Activated CD4-positive, alpha-beta T cell treated with anti-CD3 and anti-CD28 coated beads, Interleukin-2, Interleukin-4, amounts not matched to agents 100 ng/mL and 50 ng/mL, durations not matched to agents 16 hours and 8 hours (primary cell): ENCODE results near the gene AGBL5.
A peak's percentile ranks its signal among the peaks of the same experiment; 100 is the strongest.
"Not testable (repeated sequence)": the region's sequence is repeated elsewhere in the genome, so short reads cannot be mapped to it uniquely, and the experiment has no call there.

ENCODE experiments used
- DNase-seq: peaks from one replicate; pipeline ENCODE4 v3.0.0-alpha.2; 2020; ENCODE audit warnings: low spot score

AGBL5 gene

GRCh38 chr2:27053321-27053720 lies 1.9 kb downstream of the AGBL5 start:
- DNase-seq = no peak

- no peak for DNase-seq
Observed at GRCh38 chr2:27053776-27054175, 2.3 kb downstream of the AGBL5 start.

DNA sequence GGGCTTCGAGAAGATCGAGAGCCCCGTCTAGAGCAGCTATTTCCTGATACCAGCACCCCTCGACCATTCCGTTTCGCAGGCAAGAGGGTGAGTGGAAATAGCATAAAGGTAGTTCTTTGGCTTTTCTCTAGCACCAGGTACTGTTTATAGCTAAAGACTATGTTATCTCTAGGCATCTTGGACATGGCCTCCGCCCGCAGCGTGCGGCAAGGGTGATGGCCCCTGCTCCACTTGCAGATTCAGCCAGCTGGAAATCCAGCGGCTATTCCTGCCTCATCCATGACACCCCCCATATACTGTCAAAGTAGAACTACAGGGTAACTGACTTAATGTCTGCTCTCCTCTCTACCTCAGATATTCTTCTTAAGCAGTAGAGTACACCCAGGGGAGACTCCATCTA lies 3.3 kb downstream of the AGBL5 start:
- DNase-seq = no peak

- DNase-seq = no peak
Observed at GRCh38 chr2:27057184-27057583, 5.7 kb downstream of the AGBL5 start.

DNA sequence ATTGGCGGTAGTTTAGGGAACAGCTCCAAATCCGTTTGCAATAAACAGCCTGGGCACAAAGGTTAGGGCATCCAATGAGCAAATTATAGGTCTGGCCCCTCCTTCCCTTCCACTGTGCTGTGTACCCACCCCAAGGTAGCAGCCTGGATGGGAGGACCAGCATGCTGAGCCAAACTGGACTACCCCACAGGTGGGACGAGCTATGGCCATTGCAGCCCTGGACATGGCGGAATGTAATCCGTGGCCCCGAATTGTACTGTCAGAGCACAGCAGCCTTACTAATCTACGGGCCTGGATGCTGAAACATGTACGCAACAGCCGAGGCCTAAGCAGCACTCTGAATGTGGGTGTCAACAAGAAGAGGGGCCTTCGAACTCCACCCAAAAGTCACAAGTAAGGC lies 6.7 kb downstream of the AGBL5 start:
- DNase-seq = no peak

DNA sequence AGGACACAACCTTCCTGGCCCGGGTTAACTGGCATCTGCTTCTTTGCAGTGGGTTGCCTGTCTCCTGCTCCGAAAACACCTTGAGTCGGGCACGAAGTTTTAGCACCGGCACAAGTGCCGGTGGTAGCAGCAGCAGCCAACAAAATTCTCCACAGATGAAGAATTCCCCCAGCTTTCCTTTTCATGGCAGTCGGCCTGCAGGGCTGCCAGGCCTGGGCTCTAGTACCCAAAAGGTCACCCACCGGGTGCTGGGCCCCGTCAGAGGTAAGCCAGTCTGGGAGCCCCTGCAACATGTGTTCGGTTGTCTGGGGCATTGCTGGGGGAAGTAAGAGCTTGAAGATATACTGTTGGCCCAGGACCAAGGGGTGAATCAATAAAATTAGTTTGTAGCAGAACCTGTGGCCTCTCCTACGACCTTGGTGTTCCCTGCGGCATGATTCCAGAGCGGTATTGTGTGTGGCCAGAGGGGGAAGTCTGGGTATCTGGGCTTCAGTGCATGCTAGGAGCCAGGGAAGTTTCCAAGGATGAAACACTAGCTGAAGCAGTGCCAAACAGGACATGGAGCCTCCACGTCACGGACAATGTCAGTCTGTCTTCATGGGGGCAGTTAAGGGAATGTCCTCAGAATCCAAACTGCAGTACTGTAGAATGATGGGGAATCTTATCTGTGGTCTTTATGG lies 7.8 kb downstream of the AGBL5 start:
- DNase-seq = no peak

DNA sequence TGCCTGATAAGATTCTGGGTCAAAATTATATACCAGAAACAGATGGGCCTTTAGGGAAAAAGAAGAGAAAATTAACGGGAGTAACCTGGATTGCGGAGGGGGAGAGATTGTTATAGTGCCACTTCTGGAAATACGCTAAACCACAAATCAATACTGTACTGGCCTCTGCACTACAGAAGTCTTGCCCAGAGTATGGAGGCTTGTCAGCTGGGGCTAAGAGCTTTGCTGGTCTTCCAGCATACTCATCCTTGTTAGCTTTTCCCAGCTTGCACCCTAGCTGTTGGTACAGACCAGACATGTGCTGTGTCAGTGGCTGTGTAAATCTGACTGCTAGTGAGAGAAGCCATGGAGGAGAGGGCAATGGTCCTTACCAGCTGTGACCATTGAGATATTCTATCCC lies 8.9 kb downstream of the AGBL5 start:
- DNase-seq = no peak

- no peak for DNase-seq
Observed at GRCh38 chr2:27065128-27065527, 13.7 kb downstream of the AGBL5 start.

GRCh38 chr2:27067385-27067784 lies 15.9 kb downstream of the AGBL5 start:
- DNase-seq = no peak

- DNase-seq = no peak
Observed at GRCh38 chr2:27069436-27069835, 18.0 kb downstream of the AGBL5 start.

DNA sequence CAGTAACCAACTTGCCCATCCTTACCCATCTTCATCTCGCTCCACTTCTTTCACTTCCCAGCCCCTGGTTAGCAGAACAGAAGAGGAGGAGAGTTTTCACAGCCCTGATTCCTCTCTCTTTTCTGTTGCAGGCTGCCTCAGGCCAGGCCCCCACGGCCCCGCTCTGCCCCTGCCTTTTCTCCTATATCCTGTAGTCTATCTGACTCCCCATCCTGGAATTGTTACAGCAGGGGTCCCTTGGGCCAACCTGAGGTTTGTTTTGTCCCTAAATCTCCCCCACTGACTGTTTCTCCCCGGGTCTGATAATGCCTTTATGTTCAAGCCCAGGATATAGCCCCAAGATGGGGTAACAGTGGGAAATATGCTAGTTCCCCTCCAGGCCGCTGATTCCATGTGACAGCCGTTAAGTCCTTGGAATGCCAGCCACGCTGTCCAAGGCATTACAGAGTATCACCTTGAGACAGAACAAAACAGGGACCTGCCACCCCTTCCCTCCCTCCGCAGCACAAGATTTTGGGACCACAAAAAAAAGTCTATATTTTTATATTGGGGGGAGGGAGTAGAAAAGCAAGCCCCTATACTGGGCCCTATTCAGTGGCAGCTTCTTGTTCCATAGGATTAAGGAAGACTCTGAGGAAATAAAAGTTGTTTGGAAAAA lies 18.6 kb downstream of the AGBL5 start:
- DNase-seq = no peak

GRCh38 chr2:27070653-27071276 lies 19.3 kb downstream of the AGBL5 start:
- no peak for DNase-seq

DNA sequence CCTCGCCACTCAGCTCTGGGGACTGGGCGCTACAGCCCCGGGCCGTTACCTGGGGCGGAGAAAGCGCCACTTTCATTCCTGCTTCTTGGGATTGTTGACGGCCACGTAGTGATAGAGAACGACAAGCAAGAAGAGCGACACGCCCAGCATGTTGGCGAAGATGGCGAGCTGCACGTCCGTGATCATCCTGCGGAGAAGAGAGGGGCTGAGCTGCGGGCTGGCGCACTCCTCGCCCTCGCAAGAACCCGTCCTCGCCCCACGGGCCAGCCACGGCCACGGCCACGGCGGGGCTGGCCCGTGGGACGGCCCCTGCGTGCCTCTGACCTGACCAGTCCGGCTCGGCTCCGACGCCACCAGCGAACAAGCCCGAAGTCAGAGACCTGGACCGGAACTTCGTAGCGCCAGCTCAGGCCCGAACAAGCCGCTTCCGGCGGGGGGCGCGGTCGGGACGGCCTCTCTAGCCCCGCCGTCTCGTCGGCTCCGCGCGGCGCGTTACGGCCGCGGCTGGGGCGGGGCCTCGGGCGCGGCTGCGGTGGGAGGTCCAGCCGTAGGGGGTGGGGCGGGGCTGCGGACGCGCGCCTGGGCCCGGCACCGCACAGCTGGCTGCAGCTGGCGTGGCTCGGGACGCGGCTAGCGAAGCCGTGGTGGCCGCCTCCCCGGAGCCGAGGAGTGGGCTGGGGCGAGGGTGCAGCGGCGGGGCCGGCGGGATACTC lies 20.0 kb downstream of the AGBL5 start, which contains the start of gene OST4:
Gene OST4 (minus strand): TSS at position 378 of the 713 bp plus-strand sequence.
- peak; percentile 92 for DNase-seq

DNA sequence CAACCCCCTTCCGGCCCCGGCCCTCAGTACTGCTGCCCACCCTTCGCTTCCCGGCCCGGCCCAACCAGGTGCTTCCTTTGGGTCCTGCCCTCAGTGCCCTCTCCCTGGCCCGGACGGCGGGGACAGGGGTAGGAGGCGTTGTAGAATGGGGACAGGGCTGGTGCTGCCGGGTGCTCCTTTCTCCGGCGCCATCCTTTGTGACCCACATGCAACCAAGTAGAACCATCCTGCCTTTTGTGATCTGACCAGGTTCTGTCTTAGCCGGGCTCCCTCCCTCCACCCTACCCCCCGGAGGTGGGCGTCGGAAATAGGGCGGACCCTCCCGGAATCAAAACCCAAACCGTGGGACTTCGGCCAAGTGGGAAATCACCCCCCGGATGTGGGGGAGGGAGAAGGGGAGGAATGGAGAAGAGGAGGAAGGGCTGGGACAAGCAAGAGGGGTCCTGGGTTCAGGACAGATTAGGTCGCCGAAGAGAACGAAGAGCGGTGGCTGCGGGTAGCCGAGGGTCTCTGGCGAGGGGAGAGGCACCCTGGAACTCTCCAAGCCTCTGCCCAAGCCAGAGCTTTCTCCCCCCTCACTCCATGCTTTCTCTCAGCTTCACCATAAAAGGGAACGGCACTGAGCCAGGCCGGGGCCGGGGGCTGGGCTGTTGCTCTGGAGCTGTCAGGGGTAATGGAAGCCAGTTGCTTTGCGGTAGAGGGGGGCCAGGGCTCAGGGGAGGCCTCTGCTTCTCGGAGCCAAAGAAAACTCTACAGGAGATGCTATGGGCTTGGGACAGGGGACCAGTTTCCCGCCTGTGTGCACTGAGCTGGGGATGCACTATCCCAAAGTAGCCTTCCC lies 20.7 kb downstream of the AGBL5 start:
- DNase-seq = no peak

DNA sequence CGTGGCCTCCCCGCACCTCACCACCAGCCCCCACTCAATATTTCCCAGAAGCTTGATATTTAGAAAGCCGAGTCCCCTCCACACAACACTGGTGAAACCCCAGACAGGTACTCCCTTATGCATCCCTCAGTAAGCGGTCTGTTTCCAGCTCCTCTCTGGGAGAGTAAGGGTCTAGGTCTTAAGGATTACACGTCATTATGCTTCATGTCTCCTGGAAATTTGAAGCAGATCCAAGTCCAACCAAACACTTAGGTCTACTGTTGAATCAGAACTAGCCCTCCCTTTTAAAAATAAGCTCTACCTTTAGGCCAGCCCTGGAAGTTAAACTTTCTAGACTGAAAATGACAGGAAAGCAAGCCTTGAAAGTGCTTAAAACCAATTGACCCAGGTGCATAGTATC lies 21.5 kb downstream of the AGBL5 start:
- DNase-seq = no peak

- DNase-seq = no peak
Observed at GRCh38 chr2:27073782-27074181, 22.3 kb downstream of the AGBL5 start.

DNA sequence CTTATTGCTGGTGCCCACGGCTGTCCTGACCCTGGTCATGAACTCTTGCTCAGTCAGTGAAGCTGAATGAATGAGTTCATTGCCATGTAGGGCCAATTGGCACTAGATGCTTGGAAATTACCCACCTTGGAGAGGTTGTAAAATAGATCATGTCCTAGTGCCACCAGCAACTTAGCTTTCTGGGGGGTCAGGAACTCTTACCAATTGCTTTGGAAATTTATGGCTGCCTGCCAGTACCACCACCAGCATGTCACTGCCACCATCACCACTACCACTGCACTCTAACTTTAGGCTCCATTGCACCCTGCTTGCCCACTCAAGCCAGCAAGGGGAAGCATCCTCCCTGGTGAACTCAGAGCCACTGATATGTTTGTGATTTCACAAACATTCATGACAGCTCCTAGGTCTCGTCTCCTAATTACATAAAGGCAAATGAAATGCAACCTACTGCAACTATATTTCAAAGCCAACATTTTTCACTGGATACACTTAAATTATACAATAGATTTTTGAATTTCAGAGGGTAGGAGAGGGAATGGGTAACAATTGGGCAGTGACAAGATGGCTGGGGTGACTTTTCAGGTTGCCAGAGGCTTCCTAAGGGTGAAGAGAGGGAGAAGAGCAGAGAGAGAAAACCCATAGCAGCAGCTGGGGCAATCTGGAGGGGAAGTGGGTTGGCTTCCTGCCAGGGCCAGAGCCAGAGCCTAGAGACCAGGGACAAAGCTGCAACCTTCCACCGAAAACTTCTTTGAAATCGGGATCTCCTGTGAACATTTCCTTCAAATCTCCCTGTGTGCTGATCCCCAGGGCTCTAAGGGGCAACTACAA lies 23.5 kb downstream of the AGBL5 start:
- peak; percentile 33 for DNase-seq

GRCh38 chr2:27075566-27075871 lies 24.1 kb downstream of the AGBL5 start:
- DNase-seq = not testable (repeated sequence)

DNA sequence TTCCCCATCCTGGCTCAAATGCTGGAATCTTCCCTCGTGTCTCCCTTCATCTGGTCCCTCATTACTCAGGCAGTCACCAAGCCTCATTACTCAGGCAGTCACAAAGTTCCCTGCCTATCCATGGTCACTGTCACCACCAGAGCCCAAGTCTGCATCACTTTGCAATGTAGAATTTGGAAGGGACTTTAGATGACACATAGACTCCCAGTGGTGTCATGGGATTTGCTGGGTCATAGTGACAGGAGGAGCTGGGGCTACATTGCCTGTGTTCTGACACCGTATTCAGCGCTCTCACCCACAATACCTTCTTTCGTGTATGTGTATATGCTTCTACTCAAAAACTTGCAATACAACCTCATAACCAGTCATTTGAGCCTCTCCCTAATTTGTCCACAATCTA lies 24.9 kb downstream of the AGBL5 start:
- no peak for DNase-seq

DNA sequence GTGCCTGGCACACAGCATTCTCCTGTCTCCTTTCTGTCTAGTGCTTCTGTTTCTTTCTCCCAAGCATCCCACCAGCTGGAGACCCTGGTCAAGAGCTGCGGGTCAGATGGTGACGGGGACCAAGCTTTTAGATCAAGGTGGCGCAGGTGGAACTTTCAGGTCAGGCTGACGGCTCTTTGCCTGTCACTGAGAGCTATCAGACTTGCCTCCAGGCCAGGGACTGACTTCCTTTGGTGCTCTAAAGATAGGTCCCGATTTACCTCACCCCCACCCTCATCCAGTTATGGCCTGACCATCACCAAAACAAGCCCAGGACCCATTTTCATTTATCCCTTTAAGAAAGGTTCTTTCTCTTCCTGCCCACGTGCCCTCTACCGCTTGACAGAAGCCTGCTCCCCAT lies 25.8 kb downstream of the AGBL5 start:
- DNase-seq = no peak
